Nucleus accumbens (tissue), 56 donors: Measurements from ENCODE around the gene ATRIP.
"Not testable (repeated sequence)": the region's sequence is repeated elsewhere in the genome, so short reads cannot be mapped to it uniquely, and the experiment has no call there.

Experiments used
- DNase-seq, 56 donors: peaks; one replicate each; lab custom pipeline; 2025; lab: John Stamatoyannopoulos, UW

ATRIP gene

GRCh38 chr3:48435223-48435595 lies 11.3 kb upstream of the ATRIP start:
- DNase-seq: no peak

GRCh38 chr3:48435774-48436476 lies 10.6 kb upstream of the ATRIP start:
- DNase-seq: peak in 52 of 56 donors; percentile 46 to 94 (median 78)

DNA sequence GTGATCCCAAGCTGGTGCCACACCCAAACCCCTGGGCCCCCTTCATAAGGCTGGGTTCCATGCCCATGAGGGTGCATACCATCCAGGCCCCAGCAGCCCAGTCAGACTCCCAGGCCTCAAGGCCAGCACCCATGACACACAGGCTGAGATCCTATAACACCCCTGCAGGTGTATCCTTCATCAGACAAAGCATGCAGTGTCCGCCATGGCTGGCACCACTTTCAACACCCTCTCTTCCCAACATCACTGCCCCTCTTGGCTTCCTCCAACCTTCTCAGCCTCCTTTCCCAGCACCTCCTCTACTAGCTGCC lies 10.1 kb upstream of the ATRIP start:
- no peak for DNase-seq

GRCh38 chr3:48436855-48437254 lies 9.7 kb upstream of the ATRIP start:
- DNase-seq: no peak

GRCh38 chr3:48437812-48438211 lies 8.7 kb upstream of the ATRIP start:
- DNase-seq: no peak

DNA sequence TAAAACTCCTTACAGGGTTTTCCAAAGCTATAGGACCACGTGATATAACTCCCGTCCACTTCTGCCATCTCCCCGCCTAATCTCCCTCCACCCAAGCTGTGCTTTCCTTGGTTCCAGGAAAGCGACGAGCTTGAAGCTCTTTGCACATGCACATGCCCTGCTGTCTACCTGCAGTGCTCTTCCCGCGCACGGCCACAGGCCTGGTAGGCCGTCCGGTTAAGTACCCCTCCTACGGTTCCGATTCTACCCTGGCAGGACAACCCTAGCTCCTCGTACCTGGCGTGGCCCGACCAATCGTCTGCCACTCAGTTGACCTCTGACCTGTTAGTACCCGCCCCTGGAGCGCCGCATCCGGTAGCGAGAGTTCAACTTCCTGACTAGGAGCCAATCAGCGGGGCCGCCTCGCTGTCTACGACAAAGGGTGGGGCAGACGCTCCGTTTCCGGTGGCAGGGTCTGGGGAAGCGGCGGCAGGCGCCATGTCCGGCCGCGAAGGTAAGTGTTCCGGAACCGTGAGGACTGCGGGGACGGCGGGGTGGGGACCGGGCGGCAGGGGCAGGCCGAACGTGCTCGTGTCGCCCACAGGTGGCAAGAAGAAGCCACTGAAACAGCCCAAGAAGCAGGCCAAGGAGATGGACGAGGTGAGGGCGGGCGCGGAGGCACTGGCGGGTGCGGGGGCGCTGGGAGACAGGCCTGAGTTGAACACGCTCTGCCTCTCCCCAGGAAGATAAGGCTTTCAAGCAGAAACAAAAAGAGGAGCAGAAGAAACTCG lies 6.5 kb upstream of the ATRIP start, which contains the start of the genes CCDC51 and TMA7:
TSS of gene CCDC51 (minus strand) at position 300 of the 770 bp plus-strand sequence. CDS start 4,991 bp downstream, outside the sequence.
TSS of gene TMA7 (plus strand) at position 438 of the 770 bp plus-strand sequence. CDS start at position 478, 40 bp downstream.
- peak; percentile 83 to 100 (median 97) for DNase-seq

DNA sequence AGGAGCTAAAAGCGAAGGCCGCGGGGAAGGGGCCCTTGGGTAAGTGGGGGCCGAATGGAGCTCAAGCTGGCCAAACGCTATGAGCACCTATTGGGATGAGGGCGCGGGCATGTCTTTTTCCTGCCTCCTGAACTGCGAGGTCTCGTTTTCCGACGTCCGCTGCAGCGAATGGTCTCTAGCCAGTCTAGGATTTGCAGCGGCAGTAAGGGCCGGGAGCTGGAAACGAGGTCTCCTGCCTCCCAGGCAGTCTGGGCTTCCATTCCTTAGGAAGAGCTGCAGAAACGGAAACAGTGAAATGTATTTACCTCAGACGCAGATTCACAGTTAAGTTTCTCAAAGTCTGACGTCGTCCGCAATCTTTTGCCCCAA lies 6.0 kb upstream of the ATRIP start:
- peak in 1 of 56 donors; percentile 58 for DNase-seq

- no peak for DNase-seq
These were observed 4.6 kb upstream of the ATRIP start for GRCh38 chr3:48441940-48442339.

GRCh38 chr3:48445277-48445882 lies 1.2 kb upstream of the ATRIP start:
- no peak for DNase-seq

GRCh38 chr3:48446043-48446424 lies 503 bp upstream of the ATRIP start:
- DNase-seq: no peak

DNA sequence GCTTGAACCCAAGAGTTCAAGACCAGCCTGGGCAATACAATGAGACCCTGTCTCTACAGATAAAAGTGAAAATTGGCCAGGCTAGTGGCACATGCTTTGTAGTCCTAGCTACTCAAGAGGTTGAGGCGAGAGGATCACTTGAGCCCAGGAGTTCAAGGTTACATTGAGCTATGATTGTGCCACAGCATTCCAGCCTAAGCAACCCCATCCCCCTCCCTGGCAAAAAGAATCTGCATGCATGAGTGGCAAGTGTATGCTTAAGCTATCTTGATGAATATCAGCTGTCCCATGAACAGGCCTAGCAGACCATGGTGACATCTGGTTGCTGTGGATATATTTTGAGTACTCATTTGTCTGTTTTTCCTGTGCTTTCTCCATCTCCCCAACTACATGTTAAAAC lies 4.7 kb downstream of the ATRIP start:
- no peak for DNase-seq

- no peak for DNase-seq
These were observed 9.9 kb downstream of the ATRIP start for GRCh38 chr3:48456456-48456855.

GRCh38 chr3:48459331-48459730 lies 12.8 kb downstream of the ATRIP start:
- DNase-seq: no peak

DNA sequence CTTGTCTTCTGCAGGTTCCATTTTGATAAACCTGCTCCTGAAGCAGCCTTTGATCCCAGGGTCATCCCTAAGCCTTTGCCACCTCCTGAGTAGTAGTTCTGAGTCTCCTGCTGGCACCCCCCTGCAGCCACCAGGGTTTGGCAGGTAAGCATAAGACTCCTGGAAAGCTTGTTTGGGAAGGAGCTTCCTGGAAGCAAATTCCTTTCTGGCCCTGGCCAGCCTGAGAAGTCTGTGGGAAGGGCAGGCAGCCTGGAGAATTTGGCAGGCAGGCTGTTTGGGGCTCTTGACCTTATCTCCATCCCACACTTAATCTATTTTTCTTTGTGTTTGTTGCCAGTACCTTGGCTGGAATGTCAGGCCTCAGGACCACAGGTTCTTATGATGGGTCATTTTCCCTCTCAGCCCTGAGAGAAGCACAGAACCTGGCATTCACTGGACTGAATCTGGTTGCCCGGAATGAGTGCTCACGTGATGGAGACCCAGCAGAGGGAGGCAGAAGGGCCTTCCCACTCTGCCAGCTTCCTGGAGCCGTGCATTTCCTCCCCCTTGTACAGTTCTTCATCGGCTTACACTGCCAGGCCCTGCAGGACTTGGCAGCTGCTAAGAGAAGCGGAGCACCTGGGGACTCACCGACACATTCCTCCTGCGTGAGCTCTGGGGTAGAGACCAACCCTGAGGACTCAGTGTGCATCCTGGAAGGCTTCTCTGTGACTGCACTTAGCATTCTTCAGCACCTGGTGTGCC lies 13.4 kb downstream of the ATRIP start:
- DNase-seq: no peak

DNA sequence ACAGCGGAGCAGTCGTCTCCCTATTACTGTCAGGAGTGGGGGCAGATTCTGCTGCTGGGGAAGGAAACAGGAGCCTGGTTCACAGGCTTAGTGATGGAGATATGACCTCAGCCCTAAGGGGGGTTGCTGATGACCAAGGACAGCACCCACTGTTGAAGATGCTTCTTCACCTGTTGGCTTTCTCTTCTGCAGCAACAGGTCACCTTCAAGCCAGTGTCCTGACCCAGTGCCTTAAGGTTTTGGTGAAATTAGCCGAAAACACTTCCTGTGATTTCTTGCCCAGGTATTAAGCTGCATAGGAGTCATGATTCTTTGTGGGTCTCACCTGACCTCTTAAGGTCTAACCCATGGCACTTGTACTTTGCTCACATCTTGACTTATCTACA lies 14.0 kb downstream of the ATRIP start:
- DNase-seq: no peak

DNA sequence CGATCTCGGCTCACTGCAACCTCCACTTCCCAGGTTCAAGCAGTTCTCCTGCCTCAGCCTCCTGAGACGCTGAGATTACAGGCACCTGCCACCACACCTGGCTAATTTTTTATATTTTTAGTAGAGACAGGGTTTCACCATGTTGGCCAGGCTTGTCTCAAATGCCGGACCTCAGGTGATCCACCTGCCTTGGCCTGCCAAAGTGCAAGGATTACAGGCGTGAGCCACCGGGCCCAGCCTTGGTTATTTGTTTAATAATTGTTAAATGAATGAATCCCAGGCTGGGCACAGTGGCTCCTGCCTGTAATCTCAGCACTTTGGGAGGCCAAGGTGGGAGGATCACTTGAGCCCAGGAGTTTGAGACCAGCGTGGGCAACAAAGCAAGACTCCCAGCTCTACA lies 15.2 kb downstream of the ATRIP start:
- DNase-seq: not testable (repeated sequence)

DNA sequence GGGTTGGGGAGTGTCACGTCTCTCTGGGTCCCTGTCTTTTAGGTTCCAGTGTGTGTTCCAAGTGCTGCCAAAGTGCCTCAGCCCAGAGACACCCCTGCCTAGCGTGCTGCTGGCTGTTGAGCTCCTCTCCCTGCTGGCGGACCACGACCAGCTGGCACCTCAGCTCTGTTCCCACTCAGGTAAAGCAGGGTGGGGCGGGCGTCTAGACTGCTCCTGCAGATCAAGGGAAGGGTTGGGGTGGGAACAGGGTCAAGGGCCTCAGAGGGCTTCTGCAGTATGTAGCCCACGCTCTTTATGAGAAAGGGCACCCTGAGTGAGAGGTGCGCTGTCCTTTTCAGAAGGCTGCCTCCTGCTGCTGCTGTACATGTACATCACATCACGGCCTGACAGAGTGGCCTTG lies 17.2 kb downstream of the ATRIP start:
- no peak for DNase-seq

DNA sequence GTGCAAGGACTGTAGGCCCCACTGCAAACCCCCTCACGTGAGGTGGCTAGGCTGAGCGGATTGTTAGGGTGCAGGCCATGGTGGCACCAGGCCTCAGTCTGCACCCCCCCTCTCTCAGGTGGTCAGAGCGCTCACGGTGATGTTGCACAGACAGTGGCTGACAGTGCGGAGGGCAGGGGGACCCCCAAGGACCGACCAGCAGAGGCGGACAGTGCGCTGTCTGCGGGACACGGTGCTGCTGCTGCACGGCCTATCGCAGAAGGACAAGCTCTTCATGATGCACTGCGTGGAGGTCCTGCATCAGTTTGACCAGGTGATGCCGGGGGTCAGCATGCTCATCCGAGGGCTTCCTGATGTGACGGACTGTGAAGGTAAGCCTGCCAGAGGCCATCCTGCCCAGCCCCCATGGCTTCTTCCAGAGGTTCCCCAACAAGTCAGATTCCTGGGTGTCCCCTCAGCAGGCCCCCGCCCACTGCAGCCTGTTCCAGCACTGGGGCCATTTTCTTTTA lies 18.2 kb downstream of the ATRIP start:
- DNase-seq: peak in 2 of 56 donors; percentile 40 to 45

DNA sequence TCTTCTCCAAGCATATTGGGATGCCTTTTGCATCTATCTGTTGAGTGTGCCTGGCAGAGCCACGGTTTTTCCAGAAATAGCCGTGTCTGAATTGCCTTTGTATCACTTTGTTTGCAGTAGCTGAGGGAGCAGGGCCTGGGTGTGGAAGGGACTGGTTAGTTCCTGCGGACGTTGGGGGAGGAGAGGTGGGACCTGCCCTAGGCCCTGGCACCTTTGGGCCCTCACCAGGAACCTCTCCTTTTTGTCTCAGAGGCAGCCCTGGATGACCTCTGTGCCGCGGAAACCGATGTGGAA lies 18.6 kb downstream of the ATRIP start:
- DNase-seq: no peak

DNA sequence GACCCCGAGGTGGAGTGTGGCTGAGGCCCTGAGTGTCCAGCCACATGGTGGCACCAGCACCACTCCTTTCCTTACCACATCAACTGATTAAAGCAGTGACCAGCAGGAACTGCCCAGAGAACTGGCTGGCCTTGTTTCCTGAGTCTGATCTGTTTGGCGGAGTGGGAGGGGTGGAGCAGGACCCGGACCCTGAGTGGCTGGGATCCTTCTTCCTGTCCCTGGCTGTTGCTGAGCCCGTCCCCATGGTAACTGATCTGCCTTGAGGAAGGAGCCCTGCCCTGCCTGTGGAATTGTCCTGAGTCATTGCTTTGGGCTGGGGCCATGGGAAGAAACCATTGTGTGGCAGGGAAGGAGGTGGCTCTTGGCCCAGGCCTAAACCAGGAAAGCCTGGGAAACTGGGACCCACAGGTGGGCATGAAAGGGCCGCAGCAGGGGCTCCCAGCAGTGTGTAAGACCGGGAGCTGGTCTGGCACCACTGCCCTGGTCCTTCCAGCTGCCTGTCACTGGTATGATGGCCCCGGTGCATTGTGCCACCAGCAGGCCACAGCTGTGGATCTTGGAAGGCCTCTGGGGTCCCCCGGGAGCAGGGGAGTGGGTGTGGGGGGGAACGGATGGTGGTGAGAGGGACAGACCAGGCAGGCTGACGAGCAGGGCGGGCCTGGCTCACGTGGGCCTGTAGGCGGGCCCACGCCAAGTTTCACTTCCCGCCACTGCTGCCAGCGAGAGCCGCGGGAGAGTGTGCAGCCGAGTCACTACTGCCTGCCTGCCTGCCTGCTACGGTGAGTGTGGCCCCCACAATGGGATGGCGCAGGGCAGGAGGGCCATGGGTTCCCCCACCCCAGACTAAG lies 19.2 kb downstream of the ATRIP start:
- peak; percentile 83 to 99 (median 96) for DNase-seq
